NCI-H1436 (cell line): Measurements from ENCODE around the gene DDX56.
"Not testable (repeated sequence)": the region's sequence is repeated elsewhere in the genome, so short reads cannot be mapped to it uniquely, and the experiment has no call there.

Source experiments
- DNase-seq: peaks from one replicate; lab custom pipeline; 2025; lab: John Stamatoyannopoulos, UW

DDX56 gene

GRCh38 chr7:44562622-44562962 lies 11.1 kb downstream of the DDX56 start:
- not testable (repeated sequence) for DNase-seq

- no peak for DNase-seq
These were observed 11.6 kb downstream of the DDX56 start for GRCh38 chr7:44561962-44562621.

DNA sequence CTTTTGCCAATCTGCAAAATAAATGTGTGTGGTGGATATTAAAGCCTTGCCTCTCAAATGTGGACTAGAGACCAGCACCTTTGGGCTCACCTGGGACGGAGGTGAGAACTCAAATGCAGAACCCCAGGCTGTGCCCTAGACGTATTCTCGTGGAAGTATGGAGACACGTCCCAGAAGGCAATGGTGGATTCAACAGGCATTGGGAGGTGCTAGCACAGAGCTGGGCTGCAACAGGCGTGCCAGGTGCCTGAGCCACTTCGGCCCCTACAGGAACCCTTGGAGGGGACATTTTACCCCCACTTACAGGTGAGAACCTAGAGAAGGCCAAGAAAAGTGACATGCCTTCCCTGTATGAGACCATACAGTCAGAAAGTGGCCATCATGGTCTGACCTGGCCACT lies 12.2 kb downstream of the DDX56 start:
- no peak for DNase-seq

DNA sequence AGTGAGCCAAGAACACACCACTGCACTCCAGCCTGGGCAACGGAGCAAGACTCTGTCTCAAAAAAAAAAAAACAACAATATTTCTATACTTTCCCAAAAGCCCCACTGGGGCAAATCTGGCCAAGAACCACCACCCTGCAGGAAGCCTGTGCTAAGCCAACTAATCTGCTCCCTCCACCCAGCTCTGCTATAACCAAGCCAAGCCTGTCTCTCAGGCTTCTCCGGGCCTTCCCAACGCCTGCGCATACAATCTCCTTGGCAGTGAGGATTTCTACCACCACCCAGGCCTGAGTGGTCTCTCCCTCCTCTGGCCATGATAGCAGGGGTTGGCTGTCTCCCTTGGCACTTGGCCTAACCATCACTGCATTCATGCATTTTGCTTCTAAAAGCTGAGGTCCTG lies 14.2 kb downstream of the DDX56 start:
- DNase-seq = no peak

DNA sequence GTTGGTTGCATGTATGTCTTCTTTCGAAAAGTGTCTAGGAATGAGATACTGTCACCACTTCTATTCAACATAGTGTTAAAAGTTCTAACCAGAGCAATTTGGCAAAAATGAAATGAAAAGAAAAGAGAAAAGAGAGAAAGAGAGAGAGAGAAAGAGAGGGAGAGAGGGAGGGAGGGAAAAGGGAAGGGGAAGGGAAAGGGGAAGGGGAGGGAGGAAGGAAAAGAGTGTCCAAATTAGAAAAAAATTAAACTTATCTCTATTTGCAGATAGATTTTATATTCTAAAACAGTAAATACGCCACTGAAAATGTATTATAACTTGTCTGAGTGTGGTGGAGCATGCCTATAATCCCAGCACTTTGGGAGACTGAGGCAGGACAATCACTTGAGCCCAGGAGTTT lies 16.2 kb downstream of the DDX56 start:
- DNase-seq = no peak

GRCh38 chr7:44555350-44555749 lies 18.4 kb downstream of the DDX56 start:
- no peak for DNase-seq

DNA sequence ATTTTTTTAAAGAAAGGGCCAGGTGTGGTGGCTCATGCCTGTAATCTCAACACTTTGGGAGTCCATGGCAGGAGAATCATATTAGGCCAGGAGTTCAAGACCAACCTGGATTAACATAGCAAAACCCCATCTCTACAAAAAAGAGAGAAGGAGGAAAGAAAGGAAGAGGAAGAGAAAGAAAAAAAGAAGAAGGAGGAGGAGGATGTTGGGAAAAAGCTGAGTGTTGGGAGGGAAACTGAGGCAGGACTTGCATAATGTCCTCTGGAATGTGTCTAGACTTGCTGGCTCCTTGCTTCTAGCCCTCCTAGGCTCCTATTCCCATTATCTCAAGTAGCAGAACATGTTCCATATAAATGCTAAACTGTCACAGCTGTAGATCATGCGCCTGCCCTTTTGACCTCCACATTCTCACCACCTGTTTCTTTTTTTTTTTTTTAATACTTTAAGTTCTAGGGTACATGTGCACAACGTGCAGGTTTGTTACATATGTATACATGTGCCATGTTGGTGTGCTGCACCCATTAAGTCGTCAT lies 21.2 kb downstream of the DDX56 start:
- DNase-seq = not testable (repeated sequence)

- DNase-seq = no peak
These were observed 24.3 kb downstream of the DDX56 start for GRCh38 chr7:44549457-44549856.

DNA sequence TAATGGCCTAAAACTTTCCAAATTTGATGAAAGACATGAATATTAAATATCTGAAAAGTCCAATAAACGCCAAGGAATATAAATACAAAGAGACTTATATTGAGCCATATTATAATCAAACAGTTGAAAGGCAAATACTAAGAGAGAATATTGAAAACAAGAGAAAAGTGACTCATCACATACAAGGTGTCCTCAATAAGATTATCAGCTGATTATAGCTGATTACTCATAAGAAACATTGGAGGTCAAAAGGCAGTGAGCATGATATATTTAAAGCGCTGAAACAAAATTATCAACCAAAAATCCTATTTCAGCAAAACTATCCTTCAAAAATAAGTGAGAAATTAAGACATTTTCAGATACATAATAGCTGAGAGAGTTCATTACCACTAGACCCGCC lies 24.8 kb downstream of the DDX56 start:
- no peak for DNase-seq

GRCh38 chr7:44547536-44548231 lies 26.0 kb downstream of the DDX56 start:
- DNase-seq = no peak

GRCh38 chr7:44541876-44542610 lies 31.7 kb downstream of the DDX56 start:
- no peak for DNase-seq

DNA sequence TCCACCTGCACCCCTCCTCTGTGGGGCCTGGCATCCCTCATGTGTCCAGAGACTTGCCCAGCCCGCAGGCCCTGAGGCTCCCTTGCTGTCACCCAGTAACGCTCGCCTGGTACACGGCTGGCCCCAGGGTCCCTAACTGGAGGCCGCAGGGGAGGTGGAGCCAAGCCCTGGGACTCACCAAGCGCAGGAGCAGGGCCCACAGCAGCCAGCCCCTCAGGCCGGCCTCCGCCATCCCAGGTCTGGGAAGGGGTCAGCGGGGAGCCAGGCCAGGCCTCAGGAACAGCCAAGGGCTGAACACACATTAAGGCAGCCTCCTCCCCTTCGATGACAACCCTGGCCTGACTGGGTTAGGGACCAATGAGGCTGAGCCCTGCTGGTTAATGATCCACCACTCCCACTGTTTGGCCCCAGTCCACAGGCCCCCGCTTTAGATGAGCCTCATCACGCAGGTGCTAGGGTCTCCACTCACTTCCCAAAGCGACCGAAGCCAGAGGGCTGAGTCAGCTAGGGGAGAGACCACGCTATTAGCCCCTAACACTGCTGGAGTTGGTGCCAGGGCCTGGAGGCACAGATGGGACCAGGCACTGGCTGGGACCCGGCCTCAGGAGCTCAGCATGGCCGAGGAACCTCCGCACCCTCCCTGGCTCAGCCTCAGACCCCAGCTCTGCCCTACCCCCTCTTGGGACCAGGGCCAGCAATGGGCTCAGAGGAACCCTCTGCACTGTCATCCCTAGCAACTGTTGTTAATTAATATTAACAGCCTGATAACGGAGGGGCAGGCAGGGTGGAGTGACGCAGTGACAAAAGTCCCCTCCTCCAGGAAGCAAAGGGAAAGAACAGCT lies 32.5 kb downstream of the DDX56 start, which contains the start of gene NPC1L1:
TSS of gene NPC1L1 (minus strand) at position 303 of the 842 bp plus-strand sequence. CDS start at position 232, 71 bp downstream.
- no peak for DNase-seq

DNA sequence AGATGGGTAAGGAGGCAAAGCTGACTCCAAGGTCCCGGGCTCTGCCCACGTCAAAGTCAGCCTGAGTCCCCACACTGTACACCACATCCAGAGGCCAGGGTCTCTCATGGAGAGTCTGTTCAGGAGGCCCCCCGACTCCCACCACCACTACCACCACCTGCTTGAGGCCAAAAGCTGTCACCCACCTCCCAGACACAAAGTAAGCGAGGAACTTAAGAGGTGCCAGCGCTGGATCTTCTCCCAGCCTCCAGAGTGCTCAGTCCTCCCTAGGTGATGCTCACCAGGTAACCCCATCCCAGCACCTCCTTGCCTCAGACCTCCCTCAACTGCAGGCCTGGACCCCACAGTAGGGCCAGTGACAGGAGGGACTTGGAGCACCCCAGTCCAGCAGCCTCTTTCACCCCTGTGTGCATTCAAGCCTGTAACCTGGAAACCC lies 33.1 kb downstream of the DDX56 start:
- no peak for DNase-seq

DNA sequence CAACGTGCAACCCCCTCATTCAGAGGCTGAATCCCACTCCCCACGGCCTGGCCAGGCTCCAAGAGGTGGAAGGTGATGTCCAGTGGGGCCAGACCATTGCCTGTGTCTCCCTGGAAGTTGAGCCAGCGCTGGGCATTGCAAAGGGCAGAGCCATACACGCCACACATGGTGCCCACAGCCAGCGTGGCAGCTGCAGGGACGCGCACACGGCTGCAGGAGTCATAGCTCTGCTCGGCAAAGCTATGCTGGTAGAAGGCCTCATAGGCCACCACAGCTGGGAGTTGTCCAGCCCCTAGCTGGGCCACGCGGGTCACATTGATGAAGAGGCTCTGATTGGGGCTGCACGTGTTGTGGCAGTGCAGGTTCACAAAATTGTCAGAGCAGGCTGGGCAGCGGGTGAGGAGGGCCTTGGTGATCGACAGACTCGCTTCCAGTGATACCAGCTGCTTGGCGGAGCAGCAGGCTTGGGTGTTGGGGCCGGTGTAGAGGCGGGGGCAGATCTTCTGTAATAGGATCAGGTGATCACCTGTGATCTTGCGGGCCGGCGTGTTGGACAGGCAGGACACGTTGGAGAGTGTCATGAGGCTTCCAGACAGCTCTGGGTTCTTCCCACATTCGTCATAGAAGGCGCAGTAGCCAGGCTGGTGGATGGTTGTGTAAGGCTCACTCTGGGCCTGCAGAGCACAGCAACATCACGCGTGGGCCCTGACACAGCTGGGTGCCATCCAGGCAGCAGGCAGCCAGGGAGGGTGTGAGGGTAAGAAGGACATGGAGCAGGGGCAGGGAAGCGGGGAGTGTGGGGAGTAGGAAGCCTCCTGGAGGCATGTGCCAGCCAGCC lies 33.8 kb downstream of the DDX56 start:
- DNase-seq = no peak

DNA sequence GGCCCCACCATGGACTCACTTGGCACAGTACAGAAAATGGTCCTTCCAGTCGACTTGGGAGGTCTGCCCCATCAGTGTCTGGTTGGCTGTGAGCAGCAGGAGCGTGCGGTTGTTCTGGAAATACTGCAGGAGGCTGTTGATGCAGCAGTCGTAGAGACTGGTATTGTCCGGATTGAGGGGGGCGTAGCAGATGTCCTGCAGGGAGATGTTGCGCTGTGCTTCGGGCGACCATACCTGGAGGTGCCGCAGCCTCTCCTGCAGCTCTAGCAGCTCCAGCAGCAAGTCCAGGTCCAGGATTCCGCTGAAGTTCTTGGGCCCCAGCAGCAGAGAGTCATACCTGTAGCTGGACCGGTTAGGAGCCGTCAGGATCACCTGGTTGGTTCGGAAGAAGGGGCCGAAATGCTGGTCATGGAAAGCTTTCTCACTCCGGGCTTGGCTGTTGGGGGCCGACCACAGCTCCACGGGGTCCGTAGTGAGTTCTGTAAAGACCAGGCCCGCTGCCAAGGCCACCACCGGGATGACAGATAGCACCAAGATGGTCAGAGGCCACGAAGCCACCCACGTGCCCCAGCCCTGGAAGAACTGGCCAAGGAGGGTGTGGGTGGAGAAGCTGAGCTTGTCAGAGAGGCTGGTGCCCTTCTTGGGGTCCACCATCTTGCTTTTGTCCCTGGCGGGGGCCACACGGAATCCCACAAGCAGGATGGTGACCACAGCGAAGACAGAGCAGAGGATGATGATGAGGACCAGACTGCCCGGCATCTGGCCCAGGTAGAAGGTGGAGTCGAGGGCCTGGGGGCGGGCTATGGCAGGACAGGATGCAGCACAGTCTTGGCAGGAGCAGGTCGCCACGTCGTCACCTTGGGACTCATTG lies 34.7 kb downstream of the DDX56 start:
- DNase-seq = no peak

GRCh38 chr7:44538093-44538797 lies 35.5 kb downstream of the DDX56 start:
- no peak for DNase-seq

DNA sequence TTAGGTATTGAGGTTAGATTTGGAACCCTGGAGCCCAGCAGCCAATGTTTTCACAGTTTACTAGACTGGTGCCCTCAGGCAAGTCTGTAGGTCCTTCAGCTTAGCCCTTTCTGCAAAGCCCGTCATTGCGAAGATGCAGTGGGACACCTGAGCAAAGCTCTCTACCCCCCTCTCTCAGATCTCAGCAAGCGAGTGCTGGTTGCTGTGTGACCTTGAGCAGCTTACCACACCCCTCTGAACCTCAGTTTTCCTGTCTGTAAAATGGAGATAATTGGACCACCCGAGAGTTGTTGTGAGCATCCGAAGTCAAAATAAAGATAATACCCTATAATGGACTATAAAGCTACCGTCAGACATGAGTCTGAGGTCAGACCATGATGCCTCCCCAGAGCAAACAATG lies 36.3 kb downstream of the DDX56 start:
- no peak for DNase-seq

DNA sequence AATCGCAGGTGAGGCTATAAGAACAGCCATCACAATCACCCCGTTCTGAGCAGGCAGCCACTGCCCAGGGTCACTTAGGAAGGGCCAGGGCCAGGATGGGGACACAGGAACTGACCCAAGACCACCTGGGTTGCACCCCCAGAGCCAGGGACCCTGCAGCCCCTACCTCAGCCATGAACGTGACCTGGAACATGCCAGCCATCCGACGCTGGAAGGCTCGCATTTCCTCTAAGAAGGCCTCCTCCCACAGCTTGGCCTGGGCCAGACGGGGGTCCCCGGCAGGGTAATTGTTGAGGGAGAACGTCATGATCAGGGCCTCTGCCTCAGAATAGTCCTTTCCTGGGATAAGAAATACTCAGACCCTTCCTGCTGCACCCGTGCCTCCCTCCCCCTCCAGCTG lies 37.6 kb downstream of the DDX56 start:
- DNase-seq = no peak

- no peak for DNase-seq
These were observed 38.2 kb downstream of the DDX56 start for GRCh38 chr7:44535348-44536064.
